B cell (primary cell): Measurements from ENCODE around the gene CNIH4.

Source experiments
- EZH2 ChIP-seq: IDR thresholded peaks from 2 replicates; pipeline ENCODE4 v1.6.1; 2012; ENCODE audit warnings: borderline replicate concordance, low read depth, mild to moderate bottlenecking, moderate library complexity, low read length; ENCODE audit not compliant: insufficient read depth, poor library complexity, severe bottlenecking
- TF ChIP-seq, protein P1 (sequence below): fragments of 200-600 bp; IDR thresholded peaks from one replicate; pipeline ENCODE4 v1.8.0; 2022; ENCODE audit warnings: antibody characterized with exemption, mild to moderate bottlenecking

DNA sequence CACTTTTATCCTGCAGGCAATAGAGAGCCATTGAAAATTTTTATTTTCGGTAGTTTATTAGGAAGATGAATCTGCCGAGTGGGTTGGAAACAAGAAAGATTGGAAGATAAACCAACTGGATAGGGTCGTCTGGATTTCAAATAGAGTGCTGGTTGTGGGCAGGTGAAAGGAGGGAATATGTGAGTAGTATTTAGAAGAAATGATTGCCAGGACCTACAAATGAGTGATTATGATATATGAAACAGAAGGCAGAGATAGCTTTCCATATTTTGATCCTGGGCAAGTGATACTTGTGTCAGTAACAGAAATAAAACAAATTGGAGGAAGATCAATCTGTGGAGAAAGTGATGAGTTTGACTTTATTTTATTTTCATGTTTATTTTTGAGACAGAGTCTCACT is 2.5 kb downstream of the CNIH4 start:
- TF ChIP-seq, protein P1, sequence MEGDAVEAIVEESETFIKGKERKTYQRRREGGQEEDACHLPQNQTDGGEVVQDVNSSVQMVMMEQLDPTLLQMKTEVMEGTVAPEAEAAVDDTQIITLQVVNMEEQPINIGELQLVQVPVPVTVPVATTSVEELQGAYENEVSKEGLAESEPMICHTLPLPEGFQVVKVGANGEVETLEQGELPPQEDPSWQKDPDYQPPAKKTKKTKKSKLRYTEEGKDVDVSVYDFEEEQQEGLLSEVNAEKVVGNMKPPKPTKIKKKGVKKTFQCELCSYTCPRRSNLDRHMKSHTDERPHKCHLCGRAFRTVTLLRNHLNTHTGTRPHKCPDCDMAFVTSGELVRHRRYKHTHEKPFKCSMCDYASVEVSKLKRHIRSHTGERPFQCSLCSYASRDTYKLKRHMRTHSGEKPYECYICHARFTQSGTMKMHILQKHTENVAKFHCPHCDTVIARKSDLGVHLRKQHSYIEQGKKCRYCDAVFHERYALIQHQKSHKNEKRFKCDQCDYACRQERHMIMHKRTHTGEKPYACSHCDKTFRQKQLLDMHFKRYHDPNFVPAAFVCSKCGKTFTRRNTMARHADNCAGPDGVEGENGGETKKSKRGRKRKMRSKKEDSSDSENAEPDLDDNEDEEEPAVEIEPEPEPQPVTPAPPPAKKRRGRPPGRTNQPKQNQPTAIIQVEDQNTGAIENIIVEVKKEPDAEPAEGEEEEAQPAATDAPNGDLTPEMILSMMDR: no peak
- no peak for TF ChIP-seq EZH2
